Aorta (tissue), 5 donors: ENCODE measurements around the gene PI16. TPM values are rescaled to one million over a fixed set of nuclear protein-coding genes. Genes with fewer than 3 reads are reported as not detected.

Source experiments
- ATAC-seq: fragments of 200-7000 bp; cut with Tn5 transposase; one replicate; pipeline ENCODE4 v1.9.1; 2022; ENCODE audit warnings: moderate library complexity; ENCODE audit not compliant: low FRiP score
- DNase-seq, 2 donors: peaks; one replicate each; pipeline ENCODE4 v3.0.0-alpha.2; 2020
- H3K27ac ChIP-seq, 2 donors: one replicate each; pipeline ENCODE4 v1.5.1; 2013; ENCODE audit warnings: low read length in 2 of 2, mild to moderate bottlenecking in 2 of 2, moderate library complexity in 2 of 2, control low read depth in 1 of 2, inconsistent platforms in 1 of 2, low read depth in 1 of 2
- H3K27me3 ChIP-seq, 2 donors: one replicate each; pipeline ENCODE4 v1.6.1; 2013; ENCODE audit warnings: control low read depth in 1 of 2, low read length in 1 of 2, mild to moderate bottlenecking in 1 of 2, moderate library complexity in 1 of 2; ENCODE audit not compliant: insufficient read depth in 2 of 2, control insufficient read depth in 1 of 2
- H3K36me3 ChIP-seq, 2 donors: one replicate each; pipeline ENCODE4 v1.6.1; 2013; ENCODE audit warnings: control low read depth in 1 of 2, low read length in 1 of 2, mild to moderate bottlenecking in 1 of 2; ENCODE audit not compliant: insufficient read depth in 2 of 2, control insufficient read depth in 1 of 2
- H3K4me1 ChIP-seq, 2 donors: one replicate each; pipeline ENCODE4 v1.6.1; 2013; ENCODE audit warnings: low read length in 2 of 2, control low read depth in 1 of 2, mild to moderate bottlenecking in 1 of 2, moderate library complexity in 1 of 2; ENCODE audit not compliant: insufficient read depth in 2 of 2, control insufficient read depth in 1 of 2
- H3K4me3 ChIP-seq, 2 donors: one replicate each; pipeline ENCODE4 v1.5.1; 2013; ENCODE audit warnings: low read length in 2 of 2, control low read depth in 1 of 2, mild to moderate bottlenecking in 1 of 2
- H3K9me3 ChIP-seq: one replicate; pipeline ENCODE4 v1.6.1; 2013; ENCODE audit warnings: mild to moderate bottlenecking, low read length; ENCODE audit not compliant: control insufficient read depth
- WGBS, 2 donors: extraction: QIAGEN DNeasy Blood & Tissue Kit; methylation state at CpG; one replicate each; pipeline ENCODE4 v1.1.7; 2013; 5-methylcytosine and 5-hydroxymethylcytosine counted together
- intact Hi-C, 2 donors: fragments of 100-400 bp; cut with DNase I; formaldehyde crosslinking; loops; one replicate each; pipeline versions ENCODE4 v1.14.2 to v1.15.0; 2022
- polyA plus RNA-seq, 2 donors: library from polyadenylated mRNA; stranded (reverse); fragments of 200-250 nt; gene quantifications; one replicate each; pipeline ENCODE4 v1.2.3, GENCODE V29; 2013
- total RNA-seq, 2 donors: library from RNA; stranded (reverse); fragmentation: NEBNext Ultra II Directional; extraction: Animal tissue kit (Norgen Biotek cat#: 25700); gene quantifications; one replicate each; pipeline ENCODE4 v1.2.1, GENCODE V29; 2021
- donor health status: healthy with polysubstance abuse.
- donor health status: Bipolar disorder and iron deficiency.
- donor health status: DM: no; HTN: no; CAD: no.
- donor health status: DM: no; HTN: no; CAD: no.
- donor health status: DM: yes; HTN: yes; CAD: no.

The PI16 gene
- total and polyA plus RNA-seq, 4 donors, result 4.4 to 383 (median 38.7) TPM; not detected in 1

- Histone ChIP-seq H3K4me3 (no peak overlapping the region), H3K36me3 (no peaks in the 10 kb centered on the region), H3K27me3 (no peaks in the 10 kb centered on the region), H3K4me1 (peaks cover 0 to 3% of the 10 kb centered on the region in 2 donors), H3K9me3 (no peaks in the 10 kb centered on the region), H3K27ac (no peak overlapping the region)
- ATAC-seq, result no peak
- intact Hi-C loops, result no loop called here
- 91 to 93% methylated on average over 4 of the region's 4 CpGs for WGBS, 2 donors
- DNase-seq, result no peak
Measured at GRCh38 chr6:36925809-36926208, 28.7 kb upstream of the PI16 start.

DNA sequence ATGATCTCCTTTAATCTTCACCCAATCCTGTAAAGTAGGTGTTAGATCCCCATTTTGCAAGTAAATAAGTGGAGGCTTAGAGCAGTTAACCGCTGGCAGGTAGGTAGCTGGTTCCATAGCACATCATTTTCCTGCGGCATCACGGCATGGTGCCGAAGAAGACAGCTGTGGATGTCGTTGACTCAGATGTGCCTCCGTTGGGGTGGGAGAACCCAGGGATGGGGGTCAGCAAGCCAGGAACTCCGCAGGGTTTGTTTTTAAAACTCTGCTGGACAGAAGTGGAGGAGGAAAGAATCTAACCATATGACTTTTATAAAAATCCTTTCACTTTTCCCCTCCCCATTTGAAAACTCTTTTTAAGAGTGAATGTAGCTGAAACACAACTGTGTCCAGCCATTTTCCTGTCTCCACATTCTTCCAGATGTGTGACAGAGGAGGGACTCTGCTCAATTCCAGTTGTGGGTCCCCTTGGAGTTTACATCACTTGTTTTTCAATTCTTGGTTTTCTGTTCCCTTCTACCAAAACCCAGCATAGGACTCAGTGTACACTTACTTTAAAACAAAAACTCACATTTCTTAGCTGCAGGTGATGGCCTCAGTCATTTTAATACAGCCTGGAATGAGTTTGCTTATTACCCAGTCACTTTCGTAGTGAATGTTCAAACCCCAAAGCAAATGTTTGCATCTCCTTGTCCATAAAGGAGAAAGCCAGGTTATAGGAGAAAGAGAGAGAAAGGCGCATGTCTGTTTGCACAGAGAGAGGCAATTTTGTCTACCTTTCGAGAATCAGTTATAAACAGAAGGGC is 27.6 kb upstream of the PI16 start:
- 67 to 81% methylated on average over 10 of the region's 10 CpGs for WGBS, 2 donors
- Histone ChIP-seq H3K27me3 (no peaks in the 10 kb centered on the region), H3K27ac (no peak overlapping the region), H3K36me3 (no peaks in the 10 kb centered on the region), H3K9me3 (no peaks in the 10 kb centered on the region), H3K4me3 (no peak overlapping the region), H3K4me1 (peaks cover 0 to 3% of the 10 kb centered on the region in 2 donors)
- intact Hi-C loops, result no loop called here
- no peak for ATAC-seq
- peak in 1 of 2 donors; percentile 26 for DNase-seq

- 23 to 29% methylated on average over 13 of the region's 13 CpGs for WGBS, 2 donors
- no peaks in the 10 kb centered on the region for H3K9me3 ChIP-seq
- no peaks in the 10 kb centered on the region for H3K27me3 ChIP-seq
- H3K4me3 ChIP-seq, result no peak overlapping the region
- DNase-seq (peak in 1 of 2 donors; percentile 66), ATAC-seq (peak; percentile 38)
- H3K36me3 ChIP-seq, result no peaks in the 10 kb centered on the region
- H3K27ac ChIP-seq, result no peak overlapping the region
- intact Hi-C loops, result no loop called here
- H3K4me1 ChIP-seq, result peaks cover 0 to 3% of the 10 kb centered on the region in 2 donors
Measured at GRCh38 chr6:36927691-36928546, 26.6 kb upstream of the PI16 start.

DNA sequence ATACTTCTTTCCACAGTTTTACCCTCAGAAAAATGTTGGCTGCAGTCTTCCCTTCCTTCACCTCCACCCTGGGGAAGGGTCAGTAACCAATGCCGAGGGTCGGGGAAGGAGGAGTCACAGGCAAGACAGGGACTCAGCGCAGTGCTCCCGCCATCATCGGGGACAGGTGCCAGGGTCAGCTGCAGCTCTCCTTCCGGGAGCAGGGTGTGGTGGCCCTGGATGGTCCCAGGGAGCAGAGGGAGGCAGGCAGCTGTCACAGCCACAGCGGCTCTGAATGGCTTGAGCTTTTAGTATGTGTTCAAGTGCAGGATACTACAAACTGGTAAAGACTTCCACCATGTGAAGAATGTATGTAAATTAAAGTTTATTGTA is 26.0 kb upstream of the PI16 start:
- DNase-seq, result peak in 1 of 2 donors; percentile 72
- H3K27ac ChIP-seq, result no peak overlapping the region
- no peaks in the 10 kb centered on the region for H3K27me3 ChIP-seq
- ATAC-seq, result peak; percentile 47
- H3K9me3 ChIP-seq, result no peaks in the 10 kb centered on the region
- WGBS, 2 donors, result 76 to 77% methylated on average over 7 of the region's 7 CpGs
- H3K4me3 ChIP-seq, result no peak overlapping the region
- intact Hi-C loops, result no loop called here
- no peaks in the 10 kb centered on the region for H3K36me3 ChIP-seq
- peaks cover 0 to 3% of the 10 kb centered on the region in 2 donors for H3K4me1 ChIP-seq

DNA sequence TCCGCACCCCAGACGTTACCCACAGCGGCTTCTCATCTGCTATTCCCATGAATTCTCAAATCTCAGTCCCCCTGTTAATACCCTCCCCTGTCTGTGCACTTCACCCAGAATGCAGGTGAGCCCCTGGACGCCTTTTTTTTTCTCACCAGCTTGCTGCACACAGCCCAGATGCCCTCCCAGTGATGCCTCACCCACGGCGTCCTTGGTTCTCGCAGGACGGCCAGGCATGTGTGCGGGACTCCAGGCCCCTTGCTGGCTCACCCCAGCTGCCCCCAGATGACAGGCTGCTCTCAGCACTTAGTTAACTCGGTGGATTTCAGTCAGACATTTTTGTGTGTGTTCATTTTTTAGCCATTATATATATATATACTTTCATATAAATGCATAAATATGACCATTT is 25.4 kb upstream of the PI16 start:
- H3K4me1 ChIP-seq, result peaks cover 0 to 3% of the 10 kb centered on the region in 2 donors
- DNase-seq (peak in 1 of 2 donors; percentile 41), ATAC-seq (no peak)
- 75 to 77% methylated on average over 10 of the region's 10 CpGs for WGBS, 2 donors
- no peaks in the 10 kb centered on the region for H3K9me3 ChIP-seq
- intact Hi-C loops, result no loop called here
- H3K27ac ChIP-seq, result no peak overlapping the region
- H3K27me3 ChIP-seq, result no peaks in the 10 kb centered on the region
- no peaks in the 10 kb centered on the region for H3K36me3 ChIP-seq
- no peak overlapping the region for H3K4me3 ChIP-seq

DNA sequence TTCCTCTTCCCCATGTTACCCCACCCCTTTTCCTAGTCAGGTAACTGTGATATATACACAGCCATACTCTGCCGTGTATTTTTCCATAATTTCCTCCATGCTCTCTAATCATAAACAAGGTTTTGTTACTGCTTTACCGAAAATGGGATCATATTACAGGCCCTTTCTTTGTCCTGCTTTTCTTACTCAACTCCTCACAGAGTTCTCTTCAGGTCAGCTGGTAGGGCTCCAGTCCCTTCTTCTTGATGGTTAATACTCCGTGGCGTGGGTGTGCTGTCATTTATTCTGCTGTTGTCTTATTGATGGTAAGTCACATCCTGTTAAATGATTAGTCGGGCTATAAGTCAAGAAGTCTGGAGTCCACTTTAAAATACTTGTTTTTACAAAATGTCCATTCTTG is 24.9 kb upstream of the PI16 start:
- Histone ChIP-seq H3K9me3 (no peaks in the 10 kb centered on the region), H3K27me3 (no peaks in the 10 kb centered on the region), H3K27ac (no peak overlapping the region), H3K36me3 (no peaks in the 10 kb centered on the region), H3K4me3 (no peak overlapping the region), H3K4me1 (peaks cover 0 to 3% of the 10 kb centered on the region in 2 donors)
- intact Hi-C loops, result no loop called here
- ATAC-seq (no peak), DNase-seq (peak in 1 of 2 donors; percentile 14)
- 11 to 18% methylated on average over 5 of the region's 5 CpGs for WGBS, 2 donors

- WGBS, 2 donors, result 89 to 94% methylated on average over 4 of the region's 4 CpGs
- H3K36me3 ChIP-seq, result no peaks in the 10 kb centered on the region
- H3K4me1 ChIP-seq, result peaks cover 0 to 3% of the 10 kb centered on the region in 2 donors
- intact Hi-C loops, result no loop called here
- H3K27me3 ChIP-seq, result no peaks in the 10 kb centered on the region
- H3K27ac ChIP-seq, result no peak overlapping the region
- H3K4me3 ChIP-seq, result no peak overlapping the region
- ATAC-seq (peak; percentile 53), DNase-seq (peak in 1 of 2 donors; percentile 17)
- H3K9me3 ChIP-seq, result no peaks in the 10 kb centered on the region
Measured at GRCh38 chr6:36930483-36930882, 24.1 kb upstream of the PI16 start.

DNA sequence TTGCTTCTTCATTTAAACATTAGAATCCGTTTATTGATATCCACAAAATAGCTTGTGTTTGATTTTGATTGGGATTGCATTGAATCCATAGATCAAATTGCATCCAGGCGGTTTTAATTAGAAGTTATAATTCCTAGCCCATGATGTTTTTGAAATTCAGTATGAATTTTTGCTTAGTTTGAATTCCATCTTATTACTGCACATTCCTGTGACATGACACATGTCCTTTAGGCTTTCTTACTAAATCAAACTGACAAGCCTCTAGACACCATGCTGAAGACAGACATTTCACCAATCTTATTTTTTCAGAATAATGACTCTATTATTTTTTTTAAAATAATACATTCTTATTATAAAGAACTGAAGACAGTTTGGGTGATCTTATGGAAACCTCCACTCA is 21.4 kb upstream of the PI16 start:
- WGBS, 2 donors, result 53 to 66% methylated on average over 2 of the region's 2 CpGs
- Histone ChIP-seq H3K9me3 (no peaks in the 10 kb centered on the region), H3K4me1 (no peaks in the 10 kb centered on the region), H3K27me3 (no peaks in the 10 kb centered on the region), H3K36me3 (no peaks in the 10 kb centered on the region), H3K27ac (no peak overlapping the region), H3K4me3 (no peak overlapping the region)
- DNase-seq (no peak), ATAC-seq (no peak)
- intact Hi-C loops, result no loop called here
